GM19397 (cell line): Measurements from ENCODE around the gene ASB16.
"Not testable (repeated sequence)": the region's sequence is repeated elsewhere in the genome, so short reads cannot be mapped to it uniquely, and the experiment has no call there.

Experiments
- ATAC-seq: cut with Tn5 transposase; IDR thresholded peaks from one replicate; pipeline ENCODE4 v1.9.1; 2021; ENCODE audit warnings: mild to moderate bottlenecking, moderate library complexity; ENCODE audit not compliant: unreplicated experiment

Gene ASB16, protein sequence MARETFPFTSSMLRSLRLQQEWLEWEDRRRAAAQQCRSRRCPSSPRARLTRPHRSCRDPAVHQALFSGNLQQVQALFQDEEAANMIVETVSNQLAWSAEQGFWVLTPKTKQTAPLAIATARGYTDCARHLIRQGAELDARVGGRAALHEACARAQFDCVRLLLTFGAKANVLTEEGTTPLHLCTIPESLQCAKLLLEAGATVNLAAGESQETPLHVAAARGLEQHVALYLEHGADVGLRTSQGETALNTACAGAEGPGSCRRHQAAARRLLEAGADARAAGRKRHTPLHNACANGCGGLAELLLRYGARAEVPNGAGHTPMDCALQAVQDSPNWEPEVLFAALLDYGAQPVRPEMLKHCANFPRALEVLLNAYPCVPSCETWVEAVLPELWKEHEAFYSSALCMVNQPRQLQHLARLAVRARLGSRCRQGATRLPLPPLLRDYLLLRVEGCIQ

GRCh38 chr17:44170499-44171201, at the start of gene ASB16:
Gene ASB16, plus strand, starts transcription at chr17:44170704. Its CDS starts 86 bp downstream, at chr17:44170790.
- no peak for ATAC-seq

GRCh38 chr17:44120851-44121605, 49.5 kb upstream of the ASB16 start:
- no peak for ATAC-seq

DNA sequence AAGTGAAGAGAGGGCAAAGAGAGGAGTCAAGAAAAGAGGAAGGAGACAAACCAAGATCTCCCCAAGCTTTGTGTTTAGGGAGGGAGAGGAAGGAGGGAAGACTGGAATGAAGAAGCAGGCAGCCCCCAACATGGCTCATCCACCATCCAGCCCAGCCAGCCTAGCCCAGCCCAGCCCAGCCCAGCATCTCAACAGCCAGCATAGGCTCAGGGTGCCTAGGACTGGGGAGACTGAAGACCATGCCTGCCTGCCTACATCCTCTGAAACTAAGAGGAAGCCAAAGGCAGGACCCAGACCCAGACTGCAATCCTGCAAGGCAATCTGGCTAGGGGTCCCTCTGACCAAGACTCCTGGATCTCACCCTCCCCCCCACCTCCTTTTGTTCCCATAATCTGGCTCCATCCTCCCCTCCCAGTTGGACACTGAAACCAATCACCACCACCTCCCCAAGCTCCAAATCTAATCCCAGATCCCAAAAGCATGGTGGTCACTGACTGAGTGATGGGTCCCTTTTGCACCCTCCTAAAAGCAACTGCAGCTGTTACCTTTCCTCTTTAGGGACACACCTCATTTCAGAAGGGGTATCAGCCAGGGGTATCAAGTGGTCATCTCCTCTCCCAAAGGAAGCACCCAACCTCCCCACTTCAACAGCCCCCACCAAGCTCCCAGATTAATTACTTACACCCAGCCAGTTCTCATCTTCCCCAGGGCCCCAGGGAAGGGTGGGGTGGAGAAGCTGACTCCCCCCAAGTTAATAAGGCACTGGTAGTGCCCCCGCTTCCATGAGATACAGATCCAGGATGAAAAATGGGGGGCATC, 48.3 kb upstream of the ASB16 start:
- ATAC-seq, result no peak

DNA sequence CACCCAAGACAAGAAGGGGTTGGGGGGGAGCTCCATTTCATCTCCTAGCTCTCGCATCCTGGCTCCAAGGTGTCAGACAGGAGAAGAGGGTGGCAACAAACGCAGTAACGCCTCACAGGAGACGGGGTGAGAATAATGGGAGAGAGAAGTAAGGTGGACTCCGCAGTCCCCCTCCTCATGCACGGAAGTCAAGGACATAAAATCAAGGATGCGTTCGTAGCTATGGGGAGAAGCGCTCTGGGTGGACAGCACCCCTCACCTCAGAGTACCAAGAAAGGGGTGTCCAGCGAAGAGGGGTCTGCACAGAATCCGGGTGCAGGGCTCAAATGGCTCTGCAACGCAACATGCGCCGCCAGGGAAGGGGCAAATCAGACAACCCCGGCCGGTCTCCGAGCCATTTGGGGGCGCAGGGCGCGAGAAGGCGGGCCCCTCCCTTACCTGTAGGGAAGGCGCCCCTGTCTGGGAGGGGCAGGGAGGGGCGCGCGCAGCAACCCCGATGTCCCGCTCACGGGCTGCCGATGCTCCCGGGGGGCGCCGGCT, 47.6 kb upstream of the ASB16 start:
- peak; percentile 32 for ATAC-seq

GRCh38 chr17:44123356-44124117, 47.0 kb upstream of the ASB16 start, which contains the start of gene HDAC5:
Gene HDAC5, minus strand, starts transcription at chr17:44123641. Its CDS starts 6,126 bp downstream, at chr17:44117515.
- peak; percentile 79 for ATAC-seq

- no peak for ATAC-seq
These were observed 46.4 kb upstream of the ASB16 start for GRCh38 chr17:44124118-44124438.

DNA sequence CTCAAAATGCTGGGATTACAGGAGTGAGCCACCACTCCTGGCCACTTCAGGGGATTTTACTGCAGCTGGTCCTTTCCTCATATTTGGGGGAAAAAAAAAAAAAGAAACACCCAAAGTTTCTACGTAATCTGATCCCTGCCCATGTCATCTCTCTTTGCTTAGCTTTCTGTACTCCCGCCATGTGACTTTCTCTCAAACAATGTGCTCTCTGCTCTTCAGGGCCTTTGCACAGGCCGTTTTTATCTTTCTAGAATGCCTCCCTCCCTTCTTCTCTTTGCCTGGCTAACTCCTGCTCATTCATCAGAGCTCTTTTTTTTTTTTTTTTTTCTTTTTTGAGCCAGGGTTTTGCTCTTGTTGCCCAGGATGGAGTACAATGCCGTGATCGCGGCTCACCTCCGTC, 42.1 kb upstream of the ASB16 start:
- ATAC-seq, result no peak

DNA sequence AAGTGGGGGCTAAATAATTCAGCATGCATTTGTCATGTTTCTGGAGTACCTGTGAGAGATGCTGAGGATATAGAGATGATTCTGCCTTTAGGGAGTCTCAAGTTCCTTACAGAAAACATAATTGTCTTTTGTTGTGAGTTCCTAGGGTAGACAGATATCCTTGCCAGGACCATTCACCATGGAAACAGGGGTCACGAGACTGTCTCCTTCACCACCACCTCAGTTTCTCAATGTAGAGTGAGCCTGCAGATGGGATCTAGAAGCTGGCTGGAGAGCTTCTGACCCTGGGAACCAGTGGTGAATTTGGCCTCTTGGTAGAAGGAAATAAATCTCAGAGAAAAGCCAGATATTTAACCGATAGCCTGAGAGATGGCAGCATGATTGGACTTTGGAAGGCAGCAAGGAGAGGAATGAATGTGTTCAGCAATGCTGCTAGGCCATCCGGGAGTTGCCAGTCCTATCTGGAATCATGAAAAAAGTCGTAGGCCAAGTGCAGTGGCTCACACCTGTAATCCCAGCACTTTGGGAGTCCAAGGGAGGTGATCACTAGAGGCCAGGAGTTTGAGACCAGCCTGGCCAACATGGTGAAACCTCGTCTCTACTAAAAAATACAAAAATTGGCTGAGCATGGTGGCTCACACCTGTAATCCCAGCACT, 39.7 kb upstream of the ASB16 start:
- ATAC-seq, result no peak

DNA sequence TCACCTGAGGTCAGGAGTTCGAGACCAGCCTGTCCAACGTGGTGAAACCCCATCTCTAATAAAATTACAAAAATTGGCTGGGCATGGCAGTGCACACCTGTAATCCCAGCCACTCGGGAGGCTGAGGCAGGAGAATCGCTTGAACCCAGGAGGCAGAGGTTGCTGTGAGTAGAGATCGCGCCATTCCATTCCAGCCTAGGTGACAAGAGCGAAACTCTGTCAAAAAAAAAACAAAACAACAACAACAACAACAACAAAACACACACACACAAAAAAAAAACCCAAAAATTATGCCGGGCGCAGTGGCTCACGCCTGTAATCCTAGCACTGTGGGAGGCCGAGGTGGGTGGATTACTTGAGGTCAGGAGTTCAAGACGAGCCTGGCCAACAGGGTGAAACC, 39.1 kb upstream of the ASB16 start:
- ATAC-seq, result not testable (repeated sequence)

- ATAC-seq, result no peak
These were observed 38.2 kb upstream of the ASB16 start for GRCh38 chr17:44132275-44132821.

DNA sequence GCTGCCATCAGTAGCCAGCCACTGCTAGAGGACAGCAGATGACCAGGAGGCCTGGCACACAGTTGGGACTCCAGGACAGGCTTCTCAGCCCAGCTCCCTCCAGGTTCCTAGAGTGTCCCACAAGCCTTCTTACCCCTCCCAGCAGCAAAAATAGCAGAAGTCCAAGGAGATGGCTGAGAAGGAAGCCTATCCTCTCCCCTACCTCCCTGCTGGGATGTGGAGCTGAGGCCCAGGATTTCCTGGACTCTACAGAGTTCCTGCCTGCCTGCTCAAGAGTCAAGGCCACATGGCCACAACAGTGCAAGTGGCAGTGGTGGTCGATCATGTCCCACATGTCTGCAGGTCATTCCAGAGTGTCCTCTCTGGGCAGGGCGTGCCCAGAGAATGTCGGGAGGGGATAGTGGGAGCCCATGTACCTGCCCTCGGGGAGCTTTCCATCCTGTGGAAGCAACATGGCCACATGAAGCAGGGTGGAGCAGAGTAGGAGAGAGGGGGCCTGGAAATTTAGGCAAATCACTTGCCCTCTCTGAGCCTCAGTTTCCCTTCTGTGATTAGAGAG, 36.5 kb upstream of the ASB16 start:
- no peak for ATAC-seq

- ATAC-seq, result no peak
These were observed 35.5 kb upstream of the ASB16 start for GRCh38 chr17:44134752-44135568.

- no peak for ATAC-seq
These were observed 32.4 kb upstream of the ASB16 start for GRCh38 chr17:44137891-44138709.

GRCh38 chr17:44143921-44144320, 26.6 kb upstream of the ASB16 start:
- not testable (repeated sequence) for ATAC-seq

DNA sequence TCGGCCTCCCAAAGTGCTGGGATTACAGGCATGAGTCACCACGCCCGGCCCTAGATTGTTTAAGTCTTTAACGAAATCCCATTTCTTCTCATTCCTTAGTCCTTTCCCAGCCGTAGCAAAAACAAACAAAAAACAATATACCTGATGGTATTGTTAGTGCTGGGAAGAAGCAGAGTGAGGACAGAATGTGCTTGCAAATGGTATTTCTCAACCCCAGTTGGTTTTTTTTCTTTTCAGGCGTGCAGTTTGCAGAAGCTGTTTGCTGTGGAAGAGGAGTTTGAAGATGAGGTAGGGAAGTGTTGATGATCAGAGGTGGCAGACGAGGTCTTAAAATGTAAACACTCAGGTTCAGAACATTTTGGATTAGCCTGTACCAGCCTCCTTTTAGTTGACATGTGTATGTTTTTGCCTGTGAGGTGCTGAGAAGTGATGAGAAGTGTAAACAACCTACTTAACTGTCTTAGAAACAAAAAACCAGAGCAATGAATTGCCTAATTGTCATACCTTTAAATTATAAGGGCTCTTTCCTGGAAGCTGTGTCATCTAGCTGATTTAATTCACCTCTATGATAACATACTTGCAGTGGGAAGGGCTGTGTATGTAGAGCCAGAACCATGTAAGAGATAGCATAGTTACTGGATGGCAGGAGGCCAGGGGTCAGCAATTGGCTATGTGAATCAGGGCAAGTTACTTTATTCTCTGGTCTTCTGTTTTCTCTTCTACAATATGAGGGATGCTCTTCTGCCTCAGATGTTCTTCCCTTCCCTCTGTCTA, 25.4 kb upstream of the ASB16 start:
- ATAC-seq, result no peak
